DMS79 (cell line): ENCODE measurements around the gene NAA10.
"Not testable (repeated sequence)": the region's sequence is repeated elsewhere in the genome, so short reads cannot be mapped to it uniquely, and the experiment has no call there.

Experiments used
- DNase-seq: peaks from one replicate; lab custom pipeline; 2025; lab: John Stamatoyannopoulos, UW

NAA10 gene

DNA sequence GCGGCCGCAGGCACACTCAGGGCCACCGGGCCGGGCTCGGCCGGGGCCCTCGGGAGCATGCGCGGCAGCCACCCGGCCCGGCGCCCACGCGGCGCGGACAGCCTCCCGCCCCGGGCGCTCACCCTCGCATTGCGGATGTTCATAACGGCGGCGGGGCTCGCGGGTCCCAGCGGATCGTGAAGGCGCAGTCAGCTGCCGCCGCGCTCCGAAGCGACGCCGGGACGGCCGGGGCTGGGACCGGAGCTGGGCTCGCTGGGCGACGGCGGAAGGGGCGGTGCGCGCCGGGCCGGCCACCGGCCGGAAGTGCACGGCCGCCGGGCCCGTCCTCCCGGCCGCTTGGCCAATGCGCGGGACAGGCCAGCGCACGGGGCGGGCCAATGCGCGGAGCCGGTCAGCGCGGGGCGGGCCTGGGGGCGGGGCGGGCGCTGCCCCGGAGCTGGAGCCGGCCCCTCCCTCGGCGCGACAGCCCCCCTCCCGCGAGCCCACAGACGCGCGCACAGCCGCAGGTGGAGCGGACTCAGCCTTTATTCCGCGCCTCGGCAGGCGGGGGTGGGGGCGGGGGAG, at the start of gene NAA10:
TSS of gene NAA10 (minus strand) at position 276 of the 564 bp plus-strand sequence. CDS start at position 143, 133 bp downstream.
- peak; percentile 20 for DNase-seq

DNA sequence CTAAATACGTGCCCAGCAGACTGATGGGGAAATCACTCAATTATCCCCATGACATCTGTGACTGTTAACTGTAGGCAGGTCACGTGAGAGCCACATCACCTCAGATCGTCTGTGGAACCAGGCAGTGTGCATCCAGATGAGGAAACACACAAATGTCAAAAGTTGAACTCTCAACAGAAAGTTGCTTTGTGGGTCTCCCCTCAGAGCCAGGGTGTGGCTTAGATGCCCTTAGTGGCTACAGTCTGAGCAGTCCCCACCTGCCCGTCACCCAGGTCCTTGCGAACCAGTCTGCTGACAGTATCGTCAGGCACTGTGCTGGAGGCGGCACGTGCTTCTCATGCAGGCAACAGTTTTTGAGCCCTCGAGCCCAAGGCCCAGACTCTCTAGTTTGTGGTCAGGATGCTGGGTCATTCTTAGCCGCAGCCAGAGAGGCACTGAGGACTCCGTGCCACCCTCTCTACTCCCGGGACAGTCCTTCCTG, 48.5 kb upstream of the NAA10 start:
- no peak for DNase-seq

DNA sequence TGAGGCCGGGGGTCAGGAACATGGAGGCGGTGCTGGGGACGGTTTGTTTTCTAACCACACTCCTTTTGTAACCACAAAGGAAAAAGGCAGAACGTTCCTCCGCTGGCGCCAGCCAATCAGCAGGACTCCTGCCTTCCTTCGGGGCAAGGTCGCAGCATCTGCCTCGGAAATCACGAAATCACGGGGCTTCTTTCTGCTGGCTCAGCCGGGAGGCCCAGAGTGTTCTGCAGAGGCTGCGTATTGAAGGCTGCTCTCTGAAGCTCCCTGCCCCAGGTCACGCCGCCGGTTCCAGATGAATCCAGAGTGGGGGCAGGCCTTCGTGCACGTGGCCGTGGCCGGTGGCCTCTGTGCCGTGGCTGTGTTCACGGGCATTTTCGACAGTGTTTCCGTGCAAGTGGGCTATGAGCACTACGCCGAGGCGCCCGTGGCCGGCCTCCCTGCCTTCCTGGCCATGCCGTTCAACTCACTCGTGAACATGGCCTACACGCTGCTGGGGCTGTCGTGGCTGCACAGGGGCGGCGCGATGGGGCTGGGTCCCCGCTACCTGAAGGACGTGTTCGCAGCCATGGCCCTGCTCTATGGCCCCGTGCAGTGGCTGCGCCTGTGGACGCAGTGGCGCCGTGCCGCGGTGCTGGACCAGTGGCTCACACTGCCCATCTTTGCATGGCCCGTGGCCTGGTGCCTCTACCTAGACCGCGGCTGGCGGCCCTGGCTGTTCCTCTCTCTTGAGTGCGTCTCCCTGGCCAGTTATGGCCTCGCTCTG, 47.1 kb upstream of the NAA10 start:
- DNase-seq = no peak

DNA sequence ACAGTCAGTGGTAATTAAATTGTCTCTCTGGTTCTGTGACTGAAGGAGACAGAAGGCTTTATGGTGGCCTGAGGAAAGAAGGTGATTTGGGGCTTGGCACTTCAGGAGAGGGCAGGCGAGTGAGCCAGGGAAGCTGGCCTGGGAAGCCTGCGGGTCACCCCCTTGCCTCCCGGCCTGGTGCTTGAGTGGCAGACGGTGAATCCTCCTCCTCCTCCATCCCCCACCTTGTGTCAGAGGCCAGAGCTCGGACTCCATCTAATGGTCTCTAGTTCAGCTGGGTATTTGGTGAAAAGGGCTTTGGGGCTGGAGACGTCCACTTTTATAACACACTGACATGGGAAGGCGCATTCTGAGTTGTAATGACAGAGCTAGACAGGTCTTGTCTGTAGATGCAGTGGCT, 46.4 kb upstream of the NAA10 start:
- no peak for DNase-seq

DNA sequence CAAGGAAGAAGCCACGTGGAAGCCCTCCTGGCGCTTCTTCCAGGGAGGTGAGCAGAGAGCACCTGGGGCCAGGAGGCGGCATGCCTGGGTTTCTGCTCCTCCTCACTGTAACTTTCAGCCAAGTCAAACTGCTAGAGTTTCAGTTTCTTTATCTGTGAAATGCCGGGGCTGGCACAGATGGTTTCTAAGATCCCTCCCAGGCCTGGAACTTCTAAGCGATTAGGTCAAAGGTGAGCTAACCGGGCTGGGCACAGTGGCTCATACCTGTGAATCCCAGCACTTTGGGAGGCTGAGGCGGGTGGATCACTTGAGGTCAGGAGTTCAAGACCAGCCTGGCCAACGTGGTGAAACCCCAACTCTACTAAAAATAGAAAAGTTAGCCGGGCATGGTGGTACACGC, 45.6 kb upstream of the NAA10 start:
- not testable (repeated sequence) for DNase-seq

DNA sequence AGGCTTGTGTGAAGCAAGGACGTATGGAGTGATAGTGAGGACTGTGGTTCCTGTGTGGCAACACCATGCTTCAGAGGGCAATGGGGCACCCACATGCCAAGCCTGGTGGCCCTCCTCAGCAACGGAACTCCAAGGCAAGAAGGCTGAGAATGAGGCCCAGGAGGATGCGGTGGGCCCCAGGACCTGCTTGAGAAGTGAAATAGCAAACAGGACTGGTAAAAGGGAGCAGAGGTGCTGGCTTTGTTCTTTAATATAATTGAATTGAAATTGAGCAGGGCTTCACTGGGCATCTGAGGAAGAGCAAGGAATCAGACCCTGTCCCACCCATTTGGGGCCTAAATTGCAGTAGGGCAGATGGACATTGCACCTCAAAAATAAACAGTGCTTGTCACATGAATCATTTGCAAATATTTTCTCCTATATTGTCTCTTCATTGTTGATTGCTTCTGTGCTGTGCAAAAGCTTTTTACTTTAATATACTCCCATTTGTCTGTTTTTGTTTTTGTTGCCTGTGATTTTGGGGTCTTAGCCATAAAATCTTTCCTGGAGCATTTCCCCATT, 40.0 kb upstream of the NAA10 start:
- no peak for DNase-seq

DNA sequence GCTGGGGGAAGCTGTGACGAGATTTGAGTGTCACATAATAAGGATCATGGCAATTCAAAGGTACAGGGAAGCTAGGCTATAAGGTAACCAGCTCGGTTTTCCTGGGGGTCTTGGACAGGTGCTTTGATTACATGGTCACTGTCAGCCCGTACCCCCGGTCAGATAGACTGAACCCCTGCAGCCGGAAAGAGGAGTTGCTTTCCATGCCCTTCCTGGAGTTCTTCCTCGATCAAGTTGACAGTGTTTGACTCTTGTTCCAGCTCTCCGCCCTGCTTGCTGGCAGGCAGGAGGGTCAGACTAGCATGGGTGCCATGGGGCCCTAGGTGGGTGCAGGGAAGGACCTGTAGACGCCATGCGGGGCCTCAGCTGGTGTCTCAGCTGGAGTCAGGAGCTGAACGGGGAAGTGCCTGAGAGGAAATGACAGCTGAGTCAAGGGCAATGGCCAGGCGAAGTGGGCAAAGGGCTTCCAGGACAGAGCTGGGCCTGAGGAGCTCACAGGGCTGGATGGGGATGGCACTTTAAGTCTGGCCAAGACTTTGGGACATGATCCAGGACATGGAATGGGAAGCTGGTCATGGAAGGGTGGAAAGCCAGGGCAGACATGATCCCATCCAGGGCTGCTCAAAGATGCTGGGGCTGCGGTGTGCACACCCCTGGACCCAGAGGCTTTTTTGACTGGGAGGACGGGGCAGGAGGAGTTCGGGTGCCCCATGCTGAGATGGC, 39.3 kb upstream of the NAA10 start:
- DNase-seq = no peak

DNA sequence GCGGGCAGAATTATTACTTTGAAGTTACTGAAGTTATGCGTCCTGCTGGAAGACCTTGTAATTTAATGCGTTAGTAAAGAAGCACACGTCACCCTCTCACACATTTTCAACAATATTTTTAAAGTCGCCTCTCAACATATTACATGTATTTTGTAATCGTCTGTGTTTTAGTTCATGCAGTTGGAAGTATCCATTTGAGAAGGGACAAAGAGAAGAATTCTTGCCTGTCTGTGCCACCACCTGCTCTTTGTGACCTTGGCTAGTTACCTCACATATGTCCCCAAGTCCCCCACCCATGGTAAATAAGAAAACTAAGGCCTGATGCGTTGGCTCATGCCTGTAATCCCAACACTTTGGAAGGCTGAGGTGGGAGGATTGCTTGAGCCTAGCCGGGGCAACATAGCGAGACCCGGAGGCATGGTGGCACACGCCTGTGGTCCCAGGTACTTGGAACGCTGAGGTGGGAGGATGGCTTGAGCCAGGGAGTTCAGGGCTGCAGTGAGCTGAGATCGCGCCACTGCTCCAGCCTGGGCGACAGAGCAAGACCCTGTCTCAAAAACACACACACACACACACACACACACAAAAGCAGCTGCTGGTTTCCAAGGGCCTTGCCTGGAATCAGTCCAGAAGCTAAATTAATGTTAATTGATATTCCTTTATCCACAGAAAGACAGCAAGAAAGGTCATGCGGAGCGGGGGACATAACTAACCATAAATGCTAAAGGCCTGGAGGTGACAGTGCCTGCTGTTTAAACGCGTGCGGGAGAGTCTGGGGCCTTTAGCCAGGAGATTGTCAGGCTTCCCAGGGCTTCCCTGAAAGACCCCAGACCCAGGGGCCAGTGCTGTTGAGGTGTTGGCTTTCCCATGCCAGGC, 38.5 kb upstream of the NAA10 start:
- no peak for DNase-seq

DNA sequence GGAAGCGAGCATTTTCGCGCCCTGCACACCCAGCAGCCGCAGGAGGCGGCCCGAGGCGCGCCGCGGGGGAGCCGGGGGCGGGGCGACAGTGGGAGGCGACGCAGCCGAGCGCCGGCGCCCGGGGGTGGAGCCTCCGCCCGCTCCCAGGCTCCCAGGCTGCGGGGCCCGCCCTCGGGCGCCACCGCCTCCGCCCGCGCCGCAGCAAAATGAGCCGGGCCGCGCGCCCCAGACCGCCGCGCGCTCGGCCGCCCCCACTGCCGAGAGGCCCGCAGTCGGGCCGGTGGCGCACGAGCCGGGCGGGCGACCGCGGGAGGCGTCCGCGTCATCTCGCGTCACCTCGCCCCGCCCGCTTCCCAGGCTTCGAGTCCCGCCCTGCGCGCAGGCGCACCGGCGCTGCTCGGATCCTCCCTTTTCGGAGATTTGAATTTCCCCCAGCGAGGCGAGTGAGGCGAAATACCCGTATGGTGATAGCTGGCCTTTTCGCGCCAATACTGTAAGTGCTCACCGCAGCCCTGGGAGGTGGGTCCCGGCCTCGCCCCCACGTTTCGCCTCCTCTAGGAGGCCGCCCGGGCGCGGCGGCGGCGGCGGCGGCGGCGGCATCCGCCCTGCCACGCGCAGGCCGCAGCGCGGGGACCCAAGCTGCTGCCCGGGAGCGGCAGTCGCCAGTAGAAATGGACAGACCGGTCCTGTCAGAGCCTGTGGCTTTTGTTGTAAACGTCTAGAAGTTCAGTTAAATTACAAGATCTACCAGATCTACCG, 37.7 kb upstream of the NAA10 start, which contains the start of gene TMEM187:
TSS of gene TMEM187 (plus strand) at position 387 of the 759 bp plus-strand sequence. CDS start 9,309 bp downstream, outside the sequence.
- DNase-seq = peak; percentile 75

DNA sequence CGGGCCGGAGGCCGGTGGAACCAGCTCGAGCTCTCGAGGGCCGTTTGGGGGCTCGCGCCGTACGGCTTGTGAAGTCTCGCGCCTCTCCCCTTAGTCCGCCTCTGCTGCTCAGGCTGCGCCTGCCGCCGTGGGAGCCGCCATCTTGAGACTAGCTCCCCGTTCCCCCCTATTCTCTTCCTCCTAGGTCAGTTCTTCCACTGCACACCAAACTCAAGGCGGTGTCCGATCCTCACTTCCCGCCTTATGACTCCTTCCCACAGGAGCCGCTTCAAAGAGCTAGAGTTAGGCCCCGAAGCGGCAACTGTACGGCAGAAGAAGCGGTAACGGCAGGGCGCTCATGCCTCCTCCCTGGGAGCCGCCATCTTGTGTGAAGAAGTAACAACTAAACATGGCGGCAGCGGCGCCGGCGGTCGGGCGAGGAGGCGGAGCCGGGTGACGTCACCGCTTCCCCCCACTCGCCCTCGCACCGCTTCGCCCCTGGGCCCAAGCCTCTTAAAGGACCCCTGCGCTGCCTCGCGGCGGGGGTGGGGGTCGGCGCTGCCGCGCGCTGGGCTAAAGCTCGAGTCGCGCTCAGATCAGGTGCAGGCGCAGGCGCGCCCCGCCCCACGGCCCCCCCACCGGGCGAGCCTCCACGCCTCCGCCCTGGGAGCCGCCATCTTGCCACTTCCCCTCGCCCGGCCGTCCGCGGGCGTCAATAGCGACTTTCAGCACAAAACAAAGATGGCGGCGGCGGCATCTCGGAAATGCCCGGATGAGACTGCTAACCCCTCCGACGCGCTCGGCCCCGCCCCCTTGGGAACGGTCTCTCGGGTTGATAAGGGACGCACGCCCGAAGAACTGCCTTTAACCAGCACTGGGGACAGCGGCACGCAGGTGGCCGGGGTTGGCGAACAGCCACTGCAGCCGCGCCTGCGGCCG, 36.9 kb upstream of the NAA10 start, which contains the start of gene HCFC1:
TSS of gene HCFC1 (minus strand) at position 369 of the 918 bp plus-strand sequence. CDS start 978 bp downstream, outside the sequence.
- peak; percentile 79 for DNase-seq

DNA sequence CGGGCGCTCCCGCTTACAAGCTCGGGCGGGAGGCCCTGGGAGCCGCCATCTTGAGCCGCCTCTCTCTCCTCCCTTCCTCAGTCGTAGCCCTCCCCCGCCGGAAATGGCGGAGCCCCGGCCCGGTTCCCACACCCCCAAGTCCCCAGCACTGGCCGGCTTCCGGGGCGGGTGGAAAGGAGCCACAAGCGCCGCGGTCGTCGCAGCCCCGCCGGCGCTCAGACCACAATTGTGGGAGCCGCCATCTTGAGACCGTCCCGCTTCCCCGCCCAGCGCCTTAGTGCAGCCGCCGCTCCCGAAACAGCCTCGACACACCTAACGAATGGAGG, 36.2 kb upstream of the NAA10 start:
- peak; percentile 22 for DNase-seq

DNA sequence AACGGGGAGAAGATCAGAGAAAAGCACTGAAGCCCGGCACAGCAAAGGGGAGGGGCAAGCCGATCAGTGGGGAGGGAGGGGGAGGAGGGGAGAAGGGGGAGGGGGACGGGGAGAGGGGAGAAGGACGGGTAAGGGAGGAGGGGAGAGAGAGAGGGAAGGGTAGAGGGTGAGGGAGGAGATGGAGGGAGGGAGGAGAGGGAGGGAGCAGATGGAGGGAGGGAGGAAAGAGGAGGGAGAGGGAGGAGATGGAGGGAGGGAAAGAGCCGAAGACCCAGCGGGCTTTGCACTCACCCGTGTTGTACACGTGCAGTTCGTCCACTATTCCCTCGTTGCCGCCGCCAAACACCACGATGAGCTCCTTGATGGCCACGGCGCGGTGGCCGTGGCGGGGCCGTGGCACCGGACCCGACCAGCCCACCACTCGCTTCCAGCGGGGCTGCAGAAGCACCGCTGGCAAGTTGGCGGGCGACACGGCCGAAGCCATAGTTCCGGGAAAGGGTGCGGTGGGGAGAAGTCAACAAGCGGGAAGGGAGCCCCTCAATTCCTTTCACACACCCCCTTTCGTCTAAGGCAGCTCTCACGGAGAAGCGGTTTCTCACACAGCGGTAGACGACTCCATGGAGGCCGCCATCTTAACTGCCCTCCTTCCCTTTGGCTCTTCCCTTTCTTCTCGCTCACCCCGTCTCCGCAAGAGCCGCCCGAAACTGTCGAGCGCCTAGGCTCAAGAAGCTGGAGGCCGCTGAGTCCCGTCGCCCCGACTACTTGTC, 35.7 kb upstream of the NAA10 start:
- DNase-seq = no peak

DNA sequence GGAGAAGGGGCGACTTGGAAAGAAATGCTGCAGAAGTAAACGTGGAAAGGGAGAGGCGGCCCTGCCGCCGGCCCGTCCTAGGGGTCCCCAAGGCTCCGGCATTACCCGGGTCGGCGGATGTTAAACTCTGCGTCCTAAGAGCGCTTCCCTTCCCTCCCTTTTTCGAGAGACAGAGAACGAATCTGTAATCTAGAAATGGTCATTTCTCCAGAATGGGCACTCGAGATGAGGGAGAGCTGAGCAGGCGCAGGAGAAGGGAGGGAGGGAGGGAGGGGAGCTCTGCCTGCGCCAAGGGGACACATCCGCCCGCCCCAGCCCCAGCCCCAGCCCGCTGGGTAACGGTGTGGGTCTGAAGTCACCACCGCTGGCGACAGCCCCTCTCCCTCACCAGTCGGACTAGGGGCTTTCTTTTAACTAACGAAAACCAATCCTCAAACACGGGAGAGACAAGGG, 35.1 kb upstream of the NAA10 start:
- no peak for DNase-seq

DNA sequence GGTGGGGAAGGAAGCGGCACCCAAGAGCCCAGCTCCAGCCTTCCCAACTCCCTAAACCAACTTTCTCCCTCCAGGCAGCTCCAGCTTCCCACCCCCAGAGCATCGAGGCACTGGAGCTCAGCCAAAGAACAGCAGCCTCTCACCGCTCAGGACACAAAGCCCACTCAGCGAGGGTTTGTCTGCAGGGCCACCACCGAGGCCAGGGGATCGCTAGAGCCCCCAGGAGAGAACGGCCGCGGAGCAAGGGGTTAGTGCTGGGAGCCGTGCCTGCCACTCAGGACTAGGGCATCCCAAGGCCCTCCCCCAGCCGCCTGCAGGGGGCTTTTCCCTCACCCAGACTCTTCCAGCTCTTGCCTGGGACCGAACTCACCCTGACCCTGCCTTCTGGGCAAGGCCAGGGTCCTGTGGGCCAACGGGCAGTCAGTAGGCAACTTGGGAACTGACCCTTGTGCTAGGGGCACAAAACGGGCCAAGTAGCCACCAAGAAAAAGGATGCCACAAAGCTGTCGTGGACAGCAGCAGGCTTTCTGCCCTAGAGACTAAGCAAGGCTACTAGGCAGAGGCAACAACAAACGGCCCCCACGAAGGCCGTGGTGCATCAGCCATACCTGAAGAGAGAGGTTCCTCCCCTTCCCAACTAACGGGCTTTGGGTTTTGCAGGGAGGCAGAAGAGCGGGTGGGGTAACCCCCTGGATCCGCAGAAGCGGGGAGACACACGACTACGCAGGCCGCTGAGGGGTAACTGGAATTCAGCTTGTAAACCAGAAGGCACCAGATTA, 34.5 kb upstream of the NAA10 start:
- no peak for DNase-seq

DNA sequence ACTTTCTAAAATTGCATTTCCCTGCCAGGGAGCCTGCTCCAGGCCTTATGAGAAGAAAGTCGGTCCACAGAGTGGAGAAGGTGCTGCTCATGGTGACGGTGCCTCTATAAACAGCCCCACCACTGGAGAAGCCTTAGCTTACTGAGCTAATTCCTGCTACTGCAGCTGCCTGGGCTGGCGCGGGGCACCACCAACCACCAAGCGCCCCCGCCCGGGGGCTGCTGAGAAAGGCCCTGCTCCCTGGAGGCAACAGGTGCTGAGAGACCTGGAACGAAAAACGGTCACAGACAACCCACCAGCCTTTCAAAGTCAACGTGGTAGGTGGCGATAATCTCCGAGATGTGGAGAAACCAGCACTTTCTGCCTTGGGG, 33.9 kb upstream of the NAA10 start:
- DNase-seq = no peak

DNA sequence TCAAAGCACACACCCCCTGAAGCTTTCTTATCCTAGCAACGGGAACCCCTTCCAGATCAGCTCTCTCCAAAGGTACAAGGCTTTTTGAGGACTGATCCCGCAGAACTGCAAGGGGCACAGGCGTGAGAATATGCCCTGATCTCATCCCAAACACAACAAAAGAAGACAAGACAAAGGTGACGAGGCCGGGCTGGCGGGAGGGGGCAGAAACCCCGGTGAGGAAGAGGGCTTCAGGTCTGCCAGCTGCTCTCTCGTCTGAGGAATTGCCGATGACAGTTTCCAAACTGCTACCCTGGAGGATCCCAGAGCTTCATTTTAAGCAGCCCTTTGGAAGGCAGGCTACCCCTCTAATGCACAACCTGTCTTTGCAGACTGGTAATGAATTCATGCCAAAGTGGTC, 33.4 kb upstream of the NAA10 start:
- DNase-seq = no peak

DNA sequence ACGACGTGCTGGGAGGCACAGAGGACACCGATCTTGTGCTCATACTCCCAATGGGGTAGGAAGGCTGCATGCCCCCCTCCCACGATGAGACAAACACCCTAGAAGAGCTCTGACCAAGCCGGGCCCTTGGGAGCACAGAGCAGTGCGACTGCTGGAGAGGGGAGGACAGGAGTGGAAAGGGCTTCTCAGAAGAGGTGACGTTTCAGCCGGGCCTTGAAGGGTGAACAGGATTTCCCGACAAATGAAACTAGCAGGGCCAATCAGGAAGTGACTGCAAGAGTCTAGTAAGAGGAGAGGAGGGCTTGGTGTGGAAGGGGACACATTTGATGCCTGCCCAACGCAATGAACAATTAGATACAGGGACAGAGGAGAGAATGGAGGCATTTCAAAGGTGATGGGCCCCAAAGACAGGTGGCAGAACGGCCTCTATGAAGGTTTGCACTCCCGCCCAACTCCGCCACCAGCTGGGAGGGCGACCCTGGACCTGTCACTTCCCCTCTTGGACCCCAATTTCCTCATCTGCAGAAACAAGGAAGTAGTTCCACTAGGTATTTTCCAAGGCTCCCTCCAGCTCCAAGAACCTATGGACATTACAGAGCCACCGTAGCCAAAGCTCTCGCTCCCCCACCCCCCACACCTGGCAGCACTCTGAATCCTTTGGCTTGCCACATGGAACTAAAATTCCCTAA, 32.8 kb upstream of the NAA10 start:
- no peak for DNase-seq
